ENCODE results near the gene TRMT13. TPM values are rescaled to one million over a fixed set of nuclear protein-coding genes. Genes with fewer than 3 reads are reported as not detected.

Gene TRMT13
- total and polyA plus RNA-seq, 9 of the 15 experiments (the other 6 are each of a cell fraction or from before 2014, with no cell fraction given), result 18.7 to 33.0 (median 28.9) TPM

DNA sequence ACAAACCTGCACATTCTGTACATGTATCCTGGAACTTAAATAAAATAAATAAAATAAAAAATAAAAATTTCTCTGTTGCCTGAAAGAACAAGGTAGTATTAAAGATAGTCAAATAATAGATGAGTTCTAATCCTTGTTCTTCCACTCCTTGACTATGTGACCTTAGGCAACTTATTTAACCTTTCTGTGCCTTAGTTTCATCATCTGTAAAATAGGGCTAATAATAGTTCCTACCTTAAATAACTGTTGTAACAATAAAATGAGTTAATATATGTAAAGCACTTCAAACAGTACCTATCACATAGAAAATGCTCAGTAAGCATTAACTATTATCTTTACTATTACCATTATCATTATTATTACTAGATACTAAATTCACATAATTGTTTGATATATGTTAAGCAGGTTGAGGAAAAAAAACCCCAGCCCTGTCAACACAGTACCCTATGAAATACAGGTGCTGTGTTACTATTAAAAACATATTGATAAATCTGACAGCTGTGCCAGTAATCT lies 23.4 kb upstream of the TRMT13 start:
- ATAC-seq (no peak), DNase-seq (ENCODE audit: extremely low read depth in 1 of 4, low spot score in 3 of 4) (no peak), FAIRE-seq (no peak)
- TF ChIP-seq RBM25 (IDR thresholded peaks at IDR 0.05; ENCODE audit: low read depth, low read length, severe bottlenecking) (peak; percentile 56), ESRRA (IDR thresholded peaks at IDR 0.05; ENCODE audit: borderline replicate concordance, low read depth) (peak; percentile 67; the same call in 1 of the 2 replicates), PML (IDR thresholded peaks at IDR 0.05; ENCODE audit: low read length) (no peak), ZNF316 (IDR thresholded peaks at IDR 0.05) (peak; percentile 84), C11orf30 (IDR thresholded peaks at IDR 0.05; ENCODE audit: low read depth) (peak; percentile 64)
- TF ChIP-seq, protein P1, sequence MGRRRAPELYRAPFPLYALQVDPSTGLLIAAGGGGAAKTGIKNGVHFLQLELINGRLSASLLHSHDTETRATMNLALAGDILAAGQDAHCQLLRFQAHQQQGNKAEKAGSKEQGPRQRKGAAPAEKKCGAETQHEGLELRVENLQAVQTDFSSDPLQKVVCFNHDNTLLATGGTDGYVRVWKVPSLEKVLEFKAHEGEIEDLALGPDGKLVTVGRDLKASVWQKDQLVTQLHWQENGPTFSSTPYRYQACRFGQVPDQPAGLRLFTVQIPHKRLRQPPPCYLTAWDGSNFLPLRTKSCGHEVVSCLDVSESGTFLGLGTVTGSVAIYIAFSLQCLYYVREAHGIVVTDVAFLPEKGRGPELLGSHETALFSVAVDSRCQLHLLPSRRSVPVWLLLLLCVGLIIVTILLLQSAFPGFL (CRISPR knock-in tag; IDR thresholded peaks at IDR 0.05), result no peak
- Histone ChIP-seq H3K9ac (ENCODE audit: insufficient read depth in 1 of 2, low read depth in 2 of 2, low read length in 2 of 2) (no peak overlapping the region), H4K20me1 (replicated peaks; ENCODE audit: control insufficient read depth, insufficient read depth, low read length) (no peaks in the 10 kb centered on the region), H3K4me1 (replicated peaks in 1 of 2; ENCODE audit: control insufficient read depth in 2 of 2, insufficient read depth in 2 of 2, low read length in 2 of 2) (no peaks in the 10 kb centered on the region), H3K4me3 (no peak overlapping the region), H3K27me3 (ENCODE audit: control insufficient read depth in 2 of 2, insufficient read depth in 2 of 2, low read length in 2 of 2) (no peaks in the 10 kb centered on the region), H3K4me2 (ENCODE audit: insufficient read depth, low read length) (no peak overlapping the region), H3K79me2 (ENCODE audit: control insufficient read depth, insufficient read depth, low read length) (no peaks in the 10 kb centered on the region), H3K9me1 (ENCODE audit: control insufficient read depth, insufficient read depth, low read length) (no peaks in the 10 kb centered on the region), H3K36me3 (ENCODE audit: control insufficient read depth, insufficient read depth, low read length) (peaks cover 64% of the 10 kb centered on the region), H2AFZ (ENCODE audit: low read depth, low read length) (no peak overlapping the region), H3K27ac (ENCODE audit: extremely low read depth, low read depth, low read length) (no peak overlapping the region), H3K9me3 (replicated peaks; ENCODE audit: control insufficient read depth, insufficient read depth, low read depth, low read length) (no peaks in the 10 kb centered on the region)
- BruUV-seq (replicated peaks), result no TSS peak
- in situ Hi-C loops (cut with MboI) (no loop called here), intact Hi-C loops (cut with micrococcal nuclease) (no loop called here)
- CTCF ChIA-PET (ENCODE audit: low intra/inter-chr PET ratio), result no interaction called here
- POLR2A ChIA-PET, result no interaction called here

DNA sequence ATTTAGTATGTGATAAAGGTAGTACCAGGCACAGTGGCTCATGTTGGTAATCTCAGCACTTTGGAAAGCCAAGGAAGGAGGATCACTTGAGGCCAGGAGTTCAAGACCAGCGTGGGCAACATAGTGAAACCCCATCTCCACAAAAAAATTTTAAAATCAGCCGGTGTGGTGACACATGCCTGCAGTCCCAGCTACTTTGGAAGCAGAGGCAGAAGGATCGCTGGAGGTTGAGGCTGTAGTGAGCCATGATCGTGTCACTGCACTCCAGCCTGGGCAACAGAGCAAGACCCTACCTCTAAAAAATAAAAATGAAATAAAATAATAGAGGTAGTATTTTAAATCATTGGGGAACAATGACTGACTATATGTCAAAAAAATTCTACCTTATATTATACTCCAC lies 17.4 kb upstream of the TRMT13 start:
- no peak overlapping the region for H2AFZ ChIP-seq (ENCODE audit: low read depth, low read length)
- DNase-seq (ENCODE audit: extremely low read depth in 1 of 4, low spot score in 3 of 4) (no peak), FAIRE-seq (no peak), ATAC-seq (no peak)
- 85% methylated on average over 4 of the region's 4 CpGs for WGBS (ENCODE audit: insufficient coverage, low coverage, missing lambda C conversion rate)
- H3K36me3 ChIP-seq (ENCODE audit: control insufficient read depth, insufficient read depth, low read length), result peaks cover 66% of the 10 kb centered on the region
- BruUV-seq (replicated peaks), result no TSS peak
- H3K4me2 ChIP-seq (ENCODE audit: insufficient read depth, low read length), result no peak overlapping the region
- no peaks in the 10 kb centered on the region for H3K9me3 ChIP-seq (replicated peaks; ENCODE audit: control insufficient read depth, insufficient read depth, low read depth, low read length)
- no peak overlapping the region for H3K27ac ChIP-seq (ENCODE audit: extremely low read depth, low read depth, low read length)
- H3K9ac ChIP-seq (ENCODE audit: insufficient read depth in 1 of 2, low read depth in 2 of 2, low read length in 2 of 2), result no peak overlapping the region
- H3K4me3 ChIP-seq, result no peak overlapping the region
- intact Hi-C loops (cut with micrococcal nuclease) (no loop called here), in situ Hi-C loops (cut with MboI) (no loop called here)
- ChIA-PET POLR2A (no interaction called here), CTCF (ENCODE audit: low intra/inter-chr PET ratio) (no interaction called here)
- H4K20me1 ChIP-seq (replicated peaks; ENCODE audit: control insufficient read depth, insufficient read depth, low read length), result no peaks in the 10 kb centered on the region
- H3K27me3 ChIP-seq (ENCODE audit: control insufficient read depth in 2 of 2, insufficient read depth in 2 of 2, low read length in 2 of 2), result no peaks in the 10 kb centered on the region
- TF ChIP-seq ARID4B (CRISPR knock-in tag; IDR thresholded peaks at IDR 0.05) (no peak), RBM25 (IDR thresholded peaks at IDR 0.05; ENCODE audit: low read depth, low read length, severe bottlenecking) (peak; percentile 41), ZNF121 (CRISPR knock-in tag; conservative IDR thresholded peaks at IDR 0.05) (peak; percentile 73), ETV6 (IDR thresholded peaks at IDR 0.05; ENCODE audit: borderline replicate concordance in 1 of 2, low read depth in 2 of 2, low read length in 1 of 2) (no peak), ETV6 (CRISPR knock-in tag; IDR thresholded peaks at IDR 0.05; ENCODE audit: borderline replicate concordance) (no peak)
- H3K4me1 ChIP-seq (replicated peaks in 1 of 2; ENCODE audit: control insufficient read depth in 2 of 2, insufficient read depth in 2 of 2, low read length in 2 of 2), result no peaks in the 10 kb centered on the region
- H3K9me1 ChIP-seq (ENCODE audit: control insufficient read depth, insufficient read depth, low read length), result no peaks in the 10 kb centered on the region
- H3K79me2 ChIP-seq (ENCODE audit: control insufficient read depth, insufficient read depth, low read length), result no peaks in the 10 kb centered on the region

Data from K562 (cell line).